HepG2 (cell line): ENCODE results near the gene NAIF1. TPM values are rescaled to one million over a fixed set of nuclear protein-coding genes. Genes with fewer than 3 reads are reported as not detected.

Source experiments
- ELF3 ChIP-seq: IDR thresholded peaks from 2 replicates; pipeline ENCODE4 v1.6.1; 2016; ENCODE audit warnings: missing genetic modification reagents, missing compliant biosample characterization
- FOXO1 ChIP-seq: sonication (generic); formaldehyde crosslinking; IDR thresholded peaks from 2 replicates; pipeline ENCODE4 v1.4.0; 2020; ENCODE audit warnings: missing genetic modification reagents
- HNF4G ChIP-seq, 2 experiments: sonication (generic) in 1 of 2; formaldehyde crosslinking in 1 of 2; IDR thresholded peaks; 2 replicates each; pipeline versions ENCODE4 v1.4.0 to v1.6.1; 2011 to 2020; ENCODE audit warnings: borderline replicate concordance in 2 of 2, low read depth in 2 of 2, mild to moderate bottlenecking in 2 of 2, low read length in 1 of 2, missing genetic modification reagents in 1 of 2, moderate library complexity in 1 of 2
- KMT2A ChIP-seq: sonication (generic); formaldehyde crosslinking; IDR thresholded peaks from 2 replicates; pipeline ENCODE4 v1.4.0; 2020; ENCODE audit warnings: missing genetic modification reagents
- MAFG ChIP-seq: sonication (generic); formaldehyde crosslinking; IDR thresholded peaks from 2 replicates; pipeline ENCODE4 v1.5.1; 2020; ENCODE audit warnings: mild to moderate bottlenecking, missing genetic modification reagents
- NFYB ChIP-seq: sonication (generic); formaldehyde crosslinking; IDR thresholded peaks from 2 replicates; pipeline ENCODE4 v1.4.0; 2020; ENCODE audit warnings: missing genetic modification reagents
- NR2C2 ChIP-seq: sonication (generic); formaldehyde crosslinking; IDR thresholded peaks from 2 replicates; pipeline ENCODE4 v1.4.0; 2020; ENCODE audit warnings: missing genetic modification reagents, mild to moderate bottlenecking, moderate library complexity, borderline replicate concordance
- PBX2 ChIP-seq: IDR thresholded peaks from 2 replicates; pipeline ENCODE4 v1.6.1; 2016; ENCODE audit warnings: control low read depth
- PREB ChIP-seq: sonication (generic); formaldehyde crosslinking; IDR thresholded peaks from 2 replicates; pipeline ENCODE4 v1.4.0; 2020; ENCODE audit warnings: missing genetic modification reagents
- RERE ChIP-seq: IDR thresholded peaks from 2 replicates; pipeline ENCODE4 v1.6.1; 2016; ENCODE audit warnings: low read depth, missing genetic modification reagents, missing compliant biosample characterization
- RNF2 ChIP-seq: fragments of 450-650 bp; conservative IDR thresholded peaks from 2 replicates; pipeline ENCODE4 v1.6.1; 2016; ENCODE audit warnings: low read depth
- TBL1XR1 ChIP-seq: fragments of 150-350 bp; IDR thresholded peaks from 2 replicates; pipeline ENCODE4 v1.6.1; 2014; ENCODE audit warnings: borderline replicate concordance, low read length; ENCODE audit not compliant: partially characterized antibody
- TRAFD1 ChIP-seq: sonication (generic); formaldehyde crosslinking; IDR thresholded peaks from 2 replicates; pipeline ENCODE4 v1.5.1; 2020; ENCODE audit warnings: missing genetic modification reagents, mild to moderate bottlenecking, borderline replicate concordance
- XRCC5 ChIP-seq: fragments of 200-400 bp; formaldehyde crosslinking; optimal IDR thresholded peaks from 2 replicates; pipeline ENCODE3; 2017; ENCODE audit warnings: mild to moderate bottlenecking, low read length
- ZC3H13 ChIP-seq: sonication (generic); formaldehyde crosslinking; IDR thresholded peaks from 2 replicates; pipeline ENCODE4 v1.8.1; 2023; ENCODE audit warnings: mild to moderate bottlenecking, missing genetic modification reagents, moderate library complexity
- ZNF160 ChIP-seq: sonication (generic); formaldehyde crosslinking; IDR thresholded peaks from 2 replicates; pipeline ENCODE4 v1.8.0; 2022; ENCODE audit warnings: mild to moderate bottlenecking, inconsistent platforms, missing genetic modification reagents
- ZNF17 ChIP-seq: sonication (generic); formaldehyde crosslinking; IDR thresholded peaks from 2 replicates; pipeline ENCODE4 v1.5.0; 2020; ENCODE audit warnings: mild to moderate bottlenecking, missing genetic modification reagents
- ZNF235 ChIP-seq: sonication (generic); formaldehyde crosslinking; IDR thresholded peaks from 2 replicates; pipeline ENCODE4 v1.8.1; 2023; ENCODE audit warnings: mild to moderate bottlenecking, missing genetic modification reagents, borderline replicate concordance
- ZNF557 ChIP-seq: sonication (generic); formaldehyde crosslinking; IDR thresholded peaks from 2 replicates; pipeline ENCODE4 v1.4.0; 2020; ENCODE audit warnings: missing genetic modification reagents
- ZNF660 ChIP-seq: sonication (generic); formaldehyde crosslinking; IDR thresholded peaks from 2 replicates; pipeline ENCODE4 v1.5.1; 2020; ENCODE audit warnings: mild to moderate bottlenecking, low read depth, missing genetic modification reagents, borderline replicate concordance
- ZNF766 ChIP-seq: sonication (generic); formaldehyde crosslinking; IDR thresholded peaks from 2 replicates; pipeline ENCODE4 v1.5.0; 2020; ENCODE audit warnings: missing genetic modification reagents, borderline replicate concordance
- polyA plus RNA-seq, 8 experiments: library from polyadenylated mRNA; depleted of rRNA in 3 of 8; stranded (reverse) in 7 of 8; unstranded in 1 of 8; fragments of >200 nt; fragmentation: Illumina TruSeq in 4 of 8; extraction: Trizol in 4 of 8; gene quantifications; 2 replicates each; pipeline versions ENCODE4 v1.2.1 to v1.2.3, GENCODE V29; 2011 to 2016; ENCODE audit warnings: low read depth in 4 of 8, missing spikeins in 1 of 8, mixed read lengths in 1 of 8; ENCODE audit not compliant: insufficient read depth in 1 of 8
- total RNA-seq, 5 experiments: library from RNA; depleted of rRNA; stranded (reverse); fragments of >200 nt; fragmentation: Illumina TruSeq; extraction: Trizol; gene quantifications; 2 replicates each; pipeline ENCODE4 v1.2.3, GENCODE V29; 2016; ENCODE audit warnings: low read depth in 1 of 5

Gene NAIF1
- total and polyA plus RNA-seq, 2 of the 13 experiments (the other 11 are each of a cell fraction or from before 2014, with no cell fraction given): 6.0 to 6.9 TPM

GRCh38 chr9:128073253-128073886 is 6.2 kb upstream of the NAIF1 start (continued):
- TF ChIP-seq PREB (CRISPR knock-in tag) (no peak), ZNF660 (CRISPR knock-in tag) (no peak), NFYB (CRISPR knock-in tag) (no peak), FOXO1 (CRISPR knock-in tag) (peak; percentile 68; the same call in 1 of the 2 replicates), ZNF766 (CRISPR knock-in tag) (no peak), ZNF557 (CRISPR knock-in tag) (no peak), TBL1XR1 (peak; percentile 63), NR2C2 (peak; percentile 63; the same call in 1 of the 2 replicates), ZNF235 (no peak), PBX2 (CRISPR knock-in tag) (no peak), TRAFD1 (CRISPR knock-in tag) (no peak), ZNF17 (CRISPR knock-in tag) (no peak), ELF3 (0 out of 2 replicates have a peak, but pooled peaks have one; percentile 15), KMT2A (CRISPR knock-in tag) (no peak), RNF2 (no peak), ZNF160 (CRISPR knock-in tag) (no peak), HNF4G (IDR thresholded peaks at IDR 0.05; ENCODE audit: borderline replicate concordance, low read depth, low read length) (peak; percentile 78; the same call in 1 of the 2 replicates), HNF4G (CRISPR knock-in tag; IDR thresholded peaks at IDR 0.05; ENCODE audit: borderline replicate concordance, low read depth) (no peak), XRCC5 (no peak), MAFG (CRISPR knock-in tag) (no peak), RERE (CRISPR knock-in tag) (peak; percentile 68; the same call in 1 of the 2 replicates), ZC3H13 (no peak)
